HepG2 (cell line): Measurements from ENCODE around the gene CMC1. TPM values are rescaled to one million over a fixed set of nuclear protein-coding genes. Genes with fewer than 3 reads are reported as not detected.
A peak's percentile ranks its signal among the peaks of the same experiment; 100 is the strongest.

ENCODE experiments used
- ATAC-seq: fragments of 200-7000 bp; cut with Tn5 transposase; 3 replicates; pipeline ENCODE4 v1.9.1; 2020; ENCODE audit warnings: mild to moderate bottlenecking, moderate library complexity
- BruUV-seq: library from RNA; stranded (reverse); fragments of 400-500 nt; replicated peaks from 2 replicates; lab custom pipeline; 2021; lab: Mats Ljungman, UMichigan
- CTCF ChIA-PET: fragments of 300-600 bp; formaldehyde crosslinking; extraction: SDS; loops from one replicate; lab custom pipeline; 2021; ENCODE audit warnings: low total read pairs, inconsistent platforms, low intra/inter-chr PET ratio; lab: Yijun Ruan, JAX
- POLR2A ChIA-PET: fragments of 350-600 bp; sonication (Branson Sonifier 250); formaldehyde crosslinking; loops from one replicate; lab custom pipeline; 2020; ENCODE audit warnings: antibody characterized with exemption, inconsistent platforms; lab: Yijun Ruan, JAX
- DNase-seq: peaks from one replicate; pipeline ENCODE4 v3.0.0-alpha.2; 2015; ENCODE audit warnings: low spot score
- FAIRE-seq: peaks from 3 replicates; lab custom pipeline; 2011; peaks lifted over from hg19 to GRCh38; lab: Jason Lieb, UNC
- H2AFZ ChIP-seq: one replicate; pipeline ENCODE4 v1.6.1; 2011; ENCODE audit warnings: low read length, inconsistent platforms
- H3K27ac ChIP-seq: fragments of 300-600 bp; 3 replicates; pipeline ENCODE4 v1.8.0; 2011; ENCODE audit warnings: mixed run types, mild to moderate bottlenecking, mixed read lengths, low read length, inconsistent platforms; ENCODE audit not compliant: insufficient read depth; ENCODE audit errors: extremely low read length
- H3K27me3 ChIP-seq, 2 experiments: fragments of 200-600 bp in 1 of 2; 2 replicates in 1 of 2; 3 replicates in 1 of 2; pipeline versions ENCODE4 v1.6.0 to v1.8.0; 2011; ENCODE audit warnings: low read length in 2 of 2, mild to moderate bottlenecking in 2 of 2, moderate library complexity in 2 of 2, inconsistent platforms in 1 of 2; ENCODE audit not compliant: insufficient read depth in 2 of 2, control insufficient read depth in 1 of 2
- H3K36me3 ChIP-seq, 2 experiments: fragments of 200-600 bp in 1 of 2; replicated peaks in 1 of 2; 2 replicates in 1 of 2; 3 replicates in 1 of 2; pipeline versions ENCODE4 v1.5.1 to v1.8.0; 2011; ENCODE audit warnings: low read length in 2 of 2, inconsistent platforms in 1 of 2; ENCODE audit not compliant: insufficient read depth in 2 of 2, control insufficient read depth in 1 of 2
- H3K4me1 ChIP-seq: 2 replicates; pipeline ENCODE4 v1.5.1; 2012; ENCODE audit warnings: low read length, inconsistent platforms; ENCODE audit not compliant: insufficient read depth
- H3K4me2 ChIP-seq: 2 replicates; pipeline ENCODE4 v1.6.0; 2011; ENCODE audit warnings: low read depth, low read length, inconsistent platforms
- H3K4me3 ChIP-seq, 3 experiments: fragments of 200-600 bp in 1 of 3; sonication (generic), shearing (Covaris generic) in 1 of 3; replicated peaks in 1 of 3; 2 replicates each; pipeline ENCODE4 v1.5.1; 2011 to 2016; ENCODE audit warnings: low read length in 3 of 3, inconsistent platforms in 2 of 3, low read depth in 2 of 3, mild to moderate bottlenecking in 2 of 3, control low read depth in 1 of 3, mixed read lengths in 1 of 3; ENCODE audit not compliant: insufficient read depth in 1 of 3
- H3K79me2 ChIP-seq: one replicate; pipeline ENCODE4 v1.6.1; 2011; ENCODE audit warnings: low read length, inconsistent platforms; ENCODE audit not compliant: insufficient read depth
- H3K9ac ChIP-seq: 2 replicates; pipeline ENCODE4 v1.6.0; 2011; ENCODE audit warnings: mild to moderate bottlenecking, low read depth, low read length, inconsistent platforms; ENCODE audit not compliant: insufficient read depth
- H3K9me3 ChIP-seq: 2 replicates; pipeline ENCODE4 v1.5.1; 2012; ENCODE audit warnings: mild to moderate bottlenecking, low read length
- H4K20me1 ChIP-seq: 2 replicates; pipeline ENCODE4 v1.6.0; 2011; ENCODE audit warnings: inconsistent platforms, mild to moderate bottlenecking, low read length, moderate library complexity; ENCODE audit not compliant: insufficient read depth
- ARNT ChIP-seq: fragments of 450-650 bp; IDR thresholded peaks from 2 replicates; pipeline ENCODE4 v1.6.1; 2017
- CENPX ChIP-seq: sonication (generic); formaldehyde crosslinking; IDR thresholded peaks from 2 replicates; pipeline ENCODE4 v1.9.0; 2021; ENCODE audit warnings: mild to moderate bottlenecking, missing genetic modification reagents, moderate library complexity
- KDM5A ChIP-seq: fragments of 200-600 bp; sonication (generic); IDR thresholded peaks from 2 replicates; pipeline ENCODE4 v1.7.0; 2018; ENCODE audit warnings: antibody characterized with exemption, mild to moderate bottlenecking, low read length, borderline replicate concordance
- KLF16 ChIP-seq, 2 experiments: sonication (generic) in 1 of 2; formaldehyde crosslinking in 1 of 2; IDR thresholded peaks; 2 replicates each; pipeline versions ENCODE4 v1.6.1 to v1.8.0; 2016 to 2023; ENCODE audit warnings: missing genetic modification reagents in 2 of 2, missing compliant biosample characterization in 1 of 2
- MAFK ChIP-seq, 2 experiments: IDR thresholded peaks in 1 of 2; conservative IDR thresholded peaks in 1 of 2; 2 replicates each; pipeline ENCODE4 v1.6.1; 2011; ENCODE audit warnings: improper control_type of control experiment in 2 of 2, low read length in 2 of 2
- NCOA5 ChIP-seq: sonication (generic); formaldehyde crosslinking; IDR thresholded peaks from 2 replicates; pipeline ENCODE4 v1.4.0; 2020; ENCODE audit warnings: missing genetic modification reagents
- NFKB2 ChIP-seq: sonication (generic); formaldehyde crosslinking; IDR thresholded peaks from 2 replicates; pipeline ENCODE4 v1.4.0; 2020; ENCODE audit warnings: missing genetic modification reagents, borderline replicate concordance
- NFYB ChIP-seq: sonication (generic); formaldehyde crosslinking; IDR thresholded peaks from 2 replicates; pipeline ENCODE4 v1.4.0; 2020; ENCODE audit warnings: missing genetic modification reagents
- NRL ChIP-seq: sonication (generic); formaldehyde crosslinking; IDR thresholded peaks from 2 replicates; pipeline ENCODE4 v1.5.0; 2020; ENCODE audit warnings: missing genetic modification reagents, mild to moderate bottlenecking, moderate library complexity, borderline replicate concordance
- TBX3 ChIP-seq: fragments of 450-650 bp; IDR thresholded peaks from 2 replicates; pipeline ENCODE4 v1.6.1; 2017; ENCODE audit warnings: antibody characterized with exemption, mild to moderate bottlenecking, inconsistent platforms, borderline replicate concordance
- YEATS4 ChIP-seq: sonication (generic); formaldehyde crosslinking; IDR thresholded peaks from 2 replicates; pipeline ENCODE4 v1.4.0; 2020; ENCODE audit warnings: missing genetic modification reagents, borderline replicate concordance
- ZBTB7A ChIP-seq: sonication (generic); formaldehyde crosslinking; IDR thresholded peaks from 2 replicates; pipeline ENCODE4 v1.8.0; 2022; ENCODE audit warnings: mild to moderate bottlenecking, missing genetic modification reagents
- ZFP37 ChIP-seq: sonication (generic); formaldehyde crosslinking; IDR thresholded peaks from 2 replicates; pipeline ENCODE4 v1.4.0; 2020; ENCODE audit warnings: missing genetic modification reagents, borderline replicate concordance
- ZKSCAN5 ChIP-seq: sonication (generic); formaldehyde crosslinking; IDR thresholded peaks from 2 replicates; pipeline ENCODE4 v1.5.1; 2020; ENCODE audit warnings: mild to moderate bottlenecking, missing genetic modification reagents
- ZNF3 ChIP-seq: IDR thresholded peaks from 2 replicates; pipeline ENCODE4 v1.7.0; 2017; ENCODE audit warnings: inconsistent platforms
- ZNF558 ChIP-seq: sonication (generic); formaldehyde crosslinking; IDR thresholded peaks from 2 replicates; pipeline ENCODE4 v1.9.0; 2022; ENCODE audit warnings: mild to moderate bottlenecking, missing genetic modification reagents, borderline replicate concordance
- ZNF570 ChIP-seq: sonication (generic); formaldehyde crosslinking; IDR thresholded peaks from 2 replicates; pipeline ENCODE4 v1.4.0; 2020; ENCODE audit warnings: mild to moderate bottlenecking, missing genetic modification reagents, borderline replicate concordance
- ZNF589 ChIP-seq: sonication (generic); formaldehyde crosslinking; conservative IDR thresholded peaks from 2 replicates; pipeline ENCODE4 v1.8.0; 2022; ENCODE audit warnings: mild to moderate bottlenecking, moderate library complexity, missing genetic modification reagents
- ZNF644 ChIP-seq: IDR thresholded peaks from 2 replicates; pipeline ENCODE4 v1.6.1; 2016; ENCODE audit warnings: low read depth
- ZNF672 ChIP-seq: sonication (generic); formaldehyde crosslinking; IDR thresholded peaks from 2 replicates; pipeline ENCODE4 v1.8.1; 2022; ENCODE audit warnings: missing genetic modification reagents
- ZNF766 ChIP-seq: sonication (generic); formaldehyde crosslinking; IDR thresholded peaks from 2 replicates; pipeline ENCODE4 v1.5.0; 2020; ENCODE audit warnings: missing genetic modification reagents, borderline replicate concordance
- WGBS: methylation state at CpG from one replicate; pipeline ENCODE4 v1.1.6; 2017; ENCODE audit warnings: low lambda C conversion rate; 5-methylcytosine and 5-hydroxymethylcytosine counted together
- in situ Hi-C: cut with HindIII; loops from 2 replicates; pipeline ENCODE4 v1.10.0; 2017; ENCODE audit warnings: low pct_unique_long_range_greater_than_20kb; ENCODE audit not compliant: extremely low pct_ligation_motif_present
- intact Hi-C: fragments of 100-400 bp; cut with micrococcal nuclease; formaldehyde crosslinking; loops from one replicate; pipeline ENCODE4 v1.10.0; 2022; ENCODE audit not compliant: unreplicated experiment
- polyA plus RNA-seq, 8 experiments: library from polyadenylated mRNA; depleted of rRNA in 3 of 8; stranded (reverse) in 7 of 8; unstranded in 1 of 8; fragments of >200 nt; fragmentation: Illumina TruSeq in 4 of 8; extraction: Trizol in 4 of 8; gene quantifications; 2 replicates each; pipeline versions ENCODE4 v1.2.1 to v1.2.3, GENCODE V29; 2011 to 2016; ENCODE audit warnings: low read depth in 4 of 8, missing spikeins in 1 of 8, mixed read lengths in 1 of 8; ENCODE audit not compliant: insufficient read depth in 1 of 8
- total RNA-seq, 5 experiments: library from RNA; depleted of rRNA; stranded (reverse); fragments of >200 nt; fragmentation: Illumina TruSeq; extraction: Trizol; gene quantifications; 2 replicates each; pipeline ENCODE4 v1.2.3, GENCODE V29; 2016; ENCODE audit warnings: low read depth in 1 of 5
- TF ChIP-seq, protein P1 (sequence below): sonication (generic); formaldehyde crosslinking; IDR thresholded peaks from 2 replicates; pipeline ENCODE4 v1.9.0; 2021; ENCODE audit warnings: missing genetic modification reagents, borderline replicate concordance
- TF ChIP-seq, protein P2 (sequence below): sonication (generic); formaldehyde crosslinking; IDR thresholded peaks from 2 replicates; pipeline ENCODE4 v1.5.0; 2020; ENCODE audit warnings: missing genetic modification reagents
- TF ChIP-seq, protein P3 (sequence below): sonication (generic); formaldehyde crosslinking; IDR thresholded peaks from 2 replicates; pipeline ENCODE4 v1.5.0; 2020; ENCODE audit warnings: missing genetic modification reagents

CMC1 gene
- total and polyA plus RNA-seq, 2 of the 13 experiments (the other 11 are each of a cell fraction or from before 2014, with no cell fraction given), result 22.1 to 29.5 TPM

DNA sequence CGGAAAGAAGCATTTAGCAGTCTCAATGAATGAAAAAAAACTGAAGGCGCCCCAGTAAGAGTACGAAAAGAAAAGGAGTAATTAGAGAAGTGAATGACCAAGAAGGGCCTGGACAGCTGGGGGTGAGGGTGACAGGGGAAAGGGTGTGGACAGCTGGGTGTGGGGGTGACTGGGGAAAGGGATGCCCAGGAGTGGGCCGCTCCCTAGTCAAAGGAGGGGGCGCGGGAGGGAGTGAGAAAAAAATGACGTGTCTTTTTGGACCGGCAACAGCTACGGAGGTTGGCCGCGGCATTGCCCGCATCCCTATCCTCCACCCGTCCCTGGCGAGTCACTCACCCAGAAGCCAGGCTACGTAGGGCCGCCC, 106.8 kb downstream of the CMC1 start:
- DNase-seq (no peak), ATAC-seq (peak; percentile 92), FAIRE-seq (no peak)
- in situ Hi-C loops, result no loop called here
- peak overlapping the region; percentile 76 for H3K4me2 ChIP-seq
- intact Hi-C loops, result loop anchor here (5.0 to 10.0 kb wide), 3 partner anchors 106 to 986 kb away; partner anchors contain the start of gene CMC1
- ChIA-PET CTCF (no interaction called here), POLR2A (interaction anchor here (1.0 to 1.9 kb wide), 10 partner anchors 9 to 667 kb away, joined by 3 to 15 read pairs (median 6); partner anchors contain the start of genes CMC1 and EOMES)
- peaks cover 3% of the 10 kb centered on the region; the same call in 1 of the 2 replicates for H4K20me1 ChIP-seq
- peak overlapping the region; percentile 96 for H3K27ac ChIP-seq
- peaks cover 42% of the 10 kb centered on the region for H3K4me1 ChIP-seq
- no peak overlapping the region for H2AFZ ChIP-seq
- H3K36me3 ChIP-seq, result no peaks in the 10 kb centered on the region
- BruUV-seq, result no TSS peak
- H3K27me3 ChIP-seq, result no peaks in the 10 kb centered on the region
- no peaks in the 10 kb centered on the region for H3K9me3 ChIP-seq
- 1% methylated on average over 13 of the region's 16 CpGs for WGBS
- peaks cover 54% of the 10 kb centered on the region for H3K79me2 ChIP-seq
- H3K4me3 ChIP-seq, result peak overlapping the region; percentile 76 to 94 (median 93)
- peak overlapping the region; percentile 86 for H3K9ac ChIP-seq
- TF ChIP-seq NFKB2 (no peak), NFYB (CRISPR knock-in tag) (no peak), CENPX (CRISPR knock-in tag) (no peak), ZNF3 (CRISPR knock-in tag) (no peak), ZNF766 (CRISPR knock-in tag) (no peak), ZNF589 (CRISPR knock-in tag) (no peak), KDM5A (0 out of 2 replicates have a peak, but pooled peaks have one; percentile 10), MAFK (conservative IDR thresholded peaks at IDR 0.05 in 1 of 2, IDR thresholded peaks at IDR 0.05 in 1 of 2; ENCODE audit: low read length in 2 of 2) (no peak), NCOA5 (CRISPR knock-in tag) (no peak), TBX3 (no peak), ZFP37 (no peak), NRL (CRISPR knock-in tag) (no peak), ZKSCAN5 (CRISPR knock-in tag) (no peak), YEATS4 (CRISPR knock-in tag) (no peak), ZNF570 (no peak), ZNF672 (CRISPR knock-in tag) (no peak), ZNF644 (CRISPR knock-in tag) (no peak), ZBTB7A (CRISPR knock-in tag) (peak; percentile 28; the same call in 1 of the 2 replicates), ARNT (no peak), ZNF558 (no peak), KLF16 (CRISPR knock-in tag; IDR thresholded peaks at IDR 0.05) (no peak)
- TF ChIP-seq, protein P1, sequence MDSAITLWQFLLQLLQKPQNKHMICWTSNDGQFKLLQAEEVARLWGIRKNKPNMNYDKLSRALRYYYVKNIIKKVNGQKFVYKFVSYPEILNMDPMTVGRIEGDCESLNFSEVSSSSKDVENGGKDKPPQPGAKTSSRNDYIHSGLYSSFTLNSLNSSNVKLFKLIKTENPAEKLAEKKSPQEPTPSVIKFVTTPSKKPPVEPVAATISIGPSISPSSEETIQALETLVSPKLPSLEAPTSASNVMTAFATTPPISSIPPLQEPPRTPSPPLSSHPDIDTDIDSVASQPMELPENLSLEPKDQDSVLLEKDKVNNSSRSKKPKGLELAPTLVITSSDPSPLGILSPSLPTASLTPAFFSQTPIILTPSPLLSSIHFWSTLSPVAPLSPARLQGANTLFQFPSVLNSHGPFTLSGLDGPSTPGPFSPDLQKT (CRISPR knock-in tag), result no peak
- TF ChIP-seq, protein P2, sequence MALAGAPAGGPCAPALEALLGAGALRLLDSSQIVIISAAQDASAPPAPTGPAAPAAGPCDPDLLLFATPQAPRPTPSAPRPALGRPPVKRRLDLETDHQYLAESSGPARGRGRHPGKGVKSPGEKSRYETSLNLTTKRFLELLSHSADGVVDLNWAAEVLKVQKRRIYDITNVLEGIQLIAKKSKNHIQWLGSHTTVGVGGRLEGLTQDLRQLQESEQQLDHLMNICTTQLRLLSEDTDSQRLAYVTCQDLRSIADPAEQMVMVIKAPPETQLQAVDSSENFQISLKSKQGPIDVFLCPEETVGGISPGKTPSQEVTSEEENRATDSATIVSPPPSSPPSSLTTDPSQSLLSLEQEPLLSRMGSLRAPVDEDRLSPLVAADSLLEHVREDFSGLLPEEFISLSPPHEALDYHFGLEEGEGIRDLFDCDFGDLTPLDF (CRISPR knock-in tag), result no peak
- TF ChIP-seq, protein P3, sequence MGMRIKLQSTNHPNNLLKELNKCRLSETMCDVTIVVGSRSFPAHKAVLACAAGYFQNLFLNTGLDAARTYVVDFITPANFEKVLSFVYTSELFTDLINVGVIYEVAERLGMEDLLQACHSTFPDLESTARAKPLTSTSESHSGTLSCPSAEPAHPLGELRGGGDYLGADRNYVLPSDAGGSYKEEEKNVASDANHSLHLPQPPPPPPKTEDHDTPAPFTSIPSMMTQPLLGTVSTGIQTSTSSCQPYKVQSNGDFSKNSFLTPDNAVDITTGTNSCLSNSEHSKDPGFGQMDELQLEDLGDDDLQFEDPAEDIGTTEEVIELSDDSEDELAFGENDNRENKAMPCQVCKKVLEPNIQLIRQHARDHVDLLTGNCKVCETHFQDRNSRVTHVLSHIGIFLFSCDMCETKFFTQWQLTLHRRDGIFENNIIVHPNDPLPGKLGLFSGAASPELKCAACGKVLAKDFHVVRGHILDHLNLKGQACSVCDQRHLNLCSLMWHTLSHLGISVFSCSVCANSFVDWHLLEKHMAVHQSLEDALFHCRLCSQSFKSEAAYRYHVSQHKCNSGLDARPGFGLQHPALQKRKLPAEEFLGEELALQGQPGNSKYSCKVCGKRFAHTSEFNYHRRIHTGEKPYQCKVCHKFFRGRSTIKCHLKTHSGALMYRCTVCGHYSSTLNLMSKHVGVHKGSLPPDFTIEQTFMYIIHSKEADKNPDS, result no peak
